Neural crest cell (in vitro differentiated cells): ENCODE results near the gene SH3TC1. TPM values are rescaled to one million over a fixed set of nuclear protein-coding genes. Genes with fewer than 3 reads are reported as not detected.

Experiments used
- DNase-seq: peaks from one replicate; pipeline ENCODE4 v3.0.0; 2021; ENCODE audit warnings: low read depth, mixed read lengths, low spot score
- H3K27ac Mint-ChIP-seq: one replicate; pipeline ENCODE4 v1.8.0; 2021; ENCODE audit warnings: mild to moderate bottlenecking, mixed read lengths; ENCODE audit not compliant: unreplicated experiment
- H3K27me3 Mint-ChIP-seq: 2 replicates; pipeline ENCODE4 v1.8.0; 2021; ENCODE audit warnings: low read depth, mild to moderate bottlenecking, mixed read lengths
- H3K36me3 Mint-ChIP-seq: 2 replicates; pipeline ENCODE4 v1.8.0; 2021; ENCODE audit warnings: low read depth, mild to moderate bottlenecking, mixed read lengths
- H3K4me1 Mint-ChIP-seq: 2 replicates; pipeline ENCODE4 v1.8.0; 2021; ENCODE audit warnings: mixed read lengths
- H3K4me3 Mint-ChIP-seq: one replicate; pipeline ENCODE4 v1.8.0; 2021; ENCODE audit warnings: mild to moderate bottlenecking, mixed read lengths
- H3K9me3 Mint-ChIP-seq: 2 replicates; pipeline ENCODE4 v1.8.0; 2021; ENCODE audit warnings: mixed read lengths
- total RNA-seq: library from RNA; stranded (reverse); gene quantifications from 2 replicates; pipeline ENCODE4 v1.2.1, GENCODE V29; 2021
- TF ChIP-seq, protein P1 (sequence below): fragments of 200-600 bp; sonication (generic); conservative IDR thresholded peaks from 2 replicates; pipeline ENCODE4 v1.5.0; 2021; ENCODE audit warnings: antibody characterized with exemption, mild to moderate bottlenecking

The SH3TC1 gene
- total RNA-seq, 1 donor from 2014 or later: 2.7 TPM

GRCh38 chr4:8164687-8165086, 34.4 kb upstream of the SH3TC1 start:
- peaks cover 6% of the 10 kb centered on the region for H3K27me3 Mint-ChIP-seq
- no peak for DNase-seq
- H3K36me3 Mint-ChIP-seq: no peaks in the 10 kb centered on the region
- peaks cover 11% of the 10 kb centered on the region for H3K4me1 Mint-ChIP-seq
- TF ChIP-seq, protein P1, sequence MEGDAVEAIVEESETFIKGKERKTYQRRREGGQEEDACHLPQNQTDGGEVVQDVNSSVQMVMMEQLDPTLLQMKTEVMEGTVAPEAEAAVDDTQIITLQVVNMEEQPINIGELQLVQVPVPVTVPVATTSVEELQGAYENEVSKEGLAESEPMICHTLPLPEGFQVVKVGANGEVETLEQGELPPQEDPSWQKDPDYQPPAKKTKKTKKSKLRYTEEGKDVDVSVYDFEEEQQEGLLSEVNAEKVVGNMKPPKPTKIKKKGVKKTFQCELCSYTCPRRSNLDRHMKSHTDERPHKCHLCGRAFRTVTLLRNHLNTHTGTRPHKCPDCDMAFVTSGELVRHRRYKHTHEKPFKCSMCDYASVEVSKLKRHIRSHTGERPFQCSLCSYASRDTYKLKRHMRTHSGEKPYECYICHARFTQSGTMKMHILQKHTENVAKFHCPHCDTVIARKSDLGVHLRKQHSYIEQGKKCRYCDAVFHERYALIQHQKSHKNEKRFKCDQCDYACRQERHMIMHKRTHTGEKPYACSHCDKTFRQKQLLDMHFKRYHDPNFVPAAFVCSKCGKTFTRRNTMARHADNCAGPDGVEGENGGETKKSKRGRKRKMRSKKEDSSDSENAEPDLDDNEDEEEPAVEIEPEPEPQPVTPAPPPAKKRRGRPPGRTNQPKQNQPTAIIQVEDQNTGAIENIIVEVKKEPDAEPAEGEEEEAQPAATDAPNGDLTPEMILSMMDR: no peak
- peak overlapping the region; percentile 38 for H3K27ac Mint-ChIP-seq
- H3K9me3 Mint-ChIP-seq: no peaks in the 10 kb centered on the region
- H3K4me3 Mint-ChIP-seq: no peak overlapping the region

- Mint-ChIP-seq H3K27me3 (peaks cover 3% of the 10 kb centered on the region), H3K4me3 (no peak overlapping the region), H3K36me3 (no peaks in the 10 kb centered on the region), H3K27ac (no peak overlapping the region), H3K4me1 (peaks cover 7% of the 10 kb centered on the region), H3K9me3 (no peaks in the 10 kb centered on the region)
- TF ChIP-seq, protein P1: no peak
- DNase-seq: no peak
These were observed 33.7 kb upstream of the SH3TC1 start for GRCh38 chr4:8165374-8165896.

GRCh38 chr4:8167291-8167690, 31.8 kb upstream of the SH3TC1 start:
- H3K4me1 Mint-ChIP-seq: peaks cover 7% of the 10 kb centered on the region
- DNase-seq: no peak
- H3K4me3 Mint-ChIP-seq: no peak overlapping the region
- no peaks in the 10 kb centered on the region for H3K9me3 Mint-ChIP-seq
- H3K27me3 Mint-ChIP-seq: peaks cover 3% of the 10 kb centered on the region
- H3K27ac Mint-ChIP-seq: no peak overlapping the region
- no peaks in the 10 kb centered on the region for H3K36me3 Mint-ChIP-seq
- TF ChIP-seq, protein P1: no peak

DNA sequence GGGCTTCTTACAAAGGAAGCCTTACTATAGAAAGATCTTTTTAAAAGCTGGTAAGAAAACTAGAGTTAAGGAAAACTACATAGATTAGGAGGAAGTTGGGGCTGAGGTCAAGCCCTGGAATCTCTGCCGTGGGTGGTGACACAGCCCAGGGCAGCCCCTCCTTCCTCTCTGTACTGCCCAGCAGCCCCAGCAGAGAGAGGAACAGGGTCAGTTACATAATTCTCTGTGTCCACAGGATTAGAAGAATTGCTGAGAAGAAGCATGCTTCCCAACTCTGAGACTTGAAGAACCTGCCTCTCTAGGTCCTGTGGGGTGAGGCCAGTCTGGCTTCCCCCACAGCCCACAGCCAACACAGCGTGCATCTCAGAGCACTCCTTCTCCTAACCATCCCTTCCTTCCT, 31.3 kb upstream of the SH3TC1 start:
- H3K4me1 Mint-ChIP-seq: peaks cover 7% of the 10 kb centered on the region
- no peaks in the 10 kb centered on the region for H3K36me3 Mint-ChIP-seq
- H3K9me3 Mint-ChIP-seq: no peaks in the 10 kb centered on the region
- H3K27ac Mint-ChIP-seq: no peak overlapping the region
- TF ChIP-seq, protein P1: no peak
- H3K4me3 Mint-ChIP-seq: no peak overlapping the region
- H3K27me3 Mint-ChIP-seq: peaks cover 3% of the 10 kb centered on the region
- no peak for DNase-seq

GRCh38 chr4:8168232-8168631, 30.9 kb upstream of the SH3TC1 start:
- Mint-ChIP-seq H3K4me3 (no peak overlapping the region), H3K9me3 (no peaks in the 10 kb centered on the region), H3K27ac (no peak overlapping the region), H3K4me1 (peaks cover 7% of the 10 kb centered on the region), H3K36me3 (no peaks in the 10 kb centered on the region), H3K27me3 (peaks cover 3% of the 10 kb centered on the region)
- no peak for DNase-seq
- TF ChIP-seq, protein P1: peak; percentile 68
